ENCODE data around the gene POU3F2.

Gene POU3F2

DNA sequence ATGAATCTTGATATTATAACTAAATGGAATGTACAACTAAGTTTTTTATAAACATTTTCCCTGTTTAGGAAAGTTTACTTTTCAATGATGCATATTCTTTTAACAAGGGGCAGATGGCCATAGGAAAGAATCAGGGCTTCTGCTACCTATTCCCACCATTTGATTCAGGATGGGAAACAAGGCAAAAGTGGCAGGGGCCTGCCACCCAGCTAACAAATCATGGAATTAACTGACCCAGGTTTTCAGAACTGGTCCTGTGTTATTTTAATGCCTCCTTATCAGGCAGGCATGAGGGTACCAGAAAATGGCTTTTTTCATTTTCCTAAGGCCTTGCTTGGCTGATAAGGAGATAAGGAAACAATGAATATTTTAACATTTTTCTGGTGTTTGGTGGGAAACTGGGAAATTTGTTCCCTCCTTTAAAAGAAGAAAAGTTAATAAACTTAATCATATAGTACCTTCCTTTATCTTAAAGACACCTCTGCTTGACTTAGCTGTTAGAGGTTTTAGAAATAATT lies 6.7 kb downstream of the POU3F2 start:
- no peak overlapping the region for H3K4me3 ChIP-seq (ENCODE audit: low read depth, low read length)
- no peak for TF ChIP-seq CTCF (IDR thresholded peaks at IDR 0.05; ENCODE audit: borderline replicate concordance, insufficient read depth, low read depth, low read length)

DNA sequence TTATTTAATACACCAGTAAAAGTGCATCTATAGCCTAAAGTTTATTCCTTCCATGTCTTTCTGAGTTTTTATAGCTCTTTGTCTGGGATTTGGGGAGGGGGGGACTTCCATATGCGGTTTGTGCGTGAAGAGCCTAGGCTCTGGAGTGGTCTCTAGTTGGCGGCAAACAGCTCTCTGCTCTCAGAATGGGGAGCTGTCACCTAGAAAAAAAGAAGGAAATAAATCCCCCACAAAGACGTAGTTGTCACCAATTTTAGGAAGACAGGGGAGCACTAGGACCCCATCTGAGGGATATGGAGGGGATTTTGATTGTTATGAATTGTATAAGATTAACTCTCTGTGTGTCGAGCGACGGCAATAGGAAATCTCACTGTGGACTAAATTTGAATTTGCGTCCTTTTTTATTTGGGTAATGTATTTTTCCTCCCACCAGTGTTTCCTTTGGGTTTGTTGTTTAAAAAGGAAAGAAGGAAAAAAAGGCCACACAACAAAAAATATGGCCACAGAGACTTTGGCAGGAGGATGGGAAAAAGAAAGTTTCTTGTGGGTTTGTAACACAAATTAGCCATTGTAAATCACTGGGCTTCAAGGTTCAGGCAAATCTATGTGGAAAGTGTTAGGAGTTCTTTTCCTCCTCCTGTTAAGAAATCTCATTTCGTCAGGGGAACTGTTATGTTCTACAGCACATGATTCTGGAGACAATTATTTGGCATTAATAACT lies 7.4 kb downstream of the POU3F2 start:
- no peak overlapping the region for H3K4me3 ChIP-seq (ENCODE audit: low read depth, low read length)
- no peak for TF ChIP-seq CTCF (IDR thresholded peaks at IDR 0.05; ENCODE audit: borderline replicate concordance, insufficient read depth, low read depth, low read length)

DNA sequence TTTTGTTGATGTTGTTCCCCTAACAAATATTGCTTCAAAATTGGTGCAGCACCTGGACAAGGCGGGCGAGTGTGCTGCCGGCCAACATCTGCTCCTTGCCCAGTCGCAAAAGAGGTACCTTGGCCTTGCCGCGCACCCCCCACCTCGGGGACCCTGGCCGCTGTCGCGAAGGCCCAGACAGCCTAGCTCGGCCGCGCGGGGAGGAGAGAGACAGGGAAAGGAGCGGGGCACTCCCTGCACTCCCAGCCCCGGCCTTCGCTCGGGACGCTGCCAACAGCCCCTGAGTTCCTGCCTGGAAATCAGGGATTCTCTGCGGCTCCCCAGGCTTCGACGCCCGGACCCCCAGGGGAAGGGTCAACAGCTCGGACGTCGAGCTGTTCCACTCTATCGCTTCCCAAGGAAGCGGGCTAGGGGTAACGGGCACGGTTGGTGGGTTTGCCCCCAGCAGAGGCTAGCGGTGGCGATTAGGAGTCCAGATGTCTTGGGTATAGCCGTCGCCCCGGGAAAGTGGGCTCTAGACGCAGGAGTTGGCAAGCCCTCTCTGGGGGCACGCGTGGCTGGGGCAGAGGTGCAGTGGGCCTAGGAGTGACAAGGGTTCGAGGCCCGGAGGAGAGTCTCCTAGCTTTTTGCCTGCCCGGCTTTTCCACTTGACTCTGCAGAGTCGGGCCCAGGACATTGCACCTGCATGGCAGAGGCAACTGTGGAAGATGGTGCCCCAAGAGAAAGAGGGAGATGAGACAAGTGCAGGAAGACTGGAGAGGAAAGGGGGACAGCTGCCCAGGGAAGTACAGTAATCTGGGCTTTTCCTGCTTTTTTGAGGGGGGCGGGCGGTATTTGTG lies 8.2 kb downstream of the POU3F2 start:
- H3K4me3 ChIP-seq (ENCODE audit: low read depth, low read length): no peak overlapping the region
- no peak for TF ChIP-seq CTCF (IDR thresholded peaks at IDR 0.05; ENCODE audit: borderline replicate concordance, insufficient read depth, low read depth, low read length)

GRCh38 chr6:98843271-98844243 lies 9.2 kb downstream of the POU3F2 start:
- TF ChIP-seq CTCF (IDR thresholded peaks at IDR 0.05; ENCODE audit: borderline replicate concordance, insufficient read depth, low read depth, low read length): no peak
- H3K4me3 ChIP-seq (ENCODE audit: low read depth, low read length): no peak overlapping the region

DNA sequence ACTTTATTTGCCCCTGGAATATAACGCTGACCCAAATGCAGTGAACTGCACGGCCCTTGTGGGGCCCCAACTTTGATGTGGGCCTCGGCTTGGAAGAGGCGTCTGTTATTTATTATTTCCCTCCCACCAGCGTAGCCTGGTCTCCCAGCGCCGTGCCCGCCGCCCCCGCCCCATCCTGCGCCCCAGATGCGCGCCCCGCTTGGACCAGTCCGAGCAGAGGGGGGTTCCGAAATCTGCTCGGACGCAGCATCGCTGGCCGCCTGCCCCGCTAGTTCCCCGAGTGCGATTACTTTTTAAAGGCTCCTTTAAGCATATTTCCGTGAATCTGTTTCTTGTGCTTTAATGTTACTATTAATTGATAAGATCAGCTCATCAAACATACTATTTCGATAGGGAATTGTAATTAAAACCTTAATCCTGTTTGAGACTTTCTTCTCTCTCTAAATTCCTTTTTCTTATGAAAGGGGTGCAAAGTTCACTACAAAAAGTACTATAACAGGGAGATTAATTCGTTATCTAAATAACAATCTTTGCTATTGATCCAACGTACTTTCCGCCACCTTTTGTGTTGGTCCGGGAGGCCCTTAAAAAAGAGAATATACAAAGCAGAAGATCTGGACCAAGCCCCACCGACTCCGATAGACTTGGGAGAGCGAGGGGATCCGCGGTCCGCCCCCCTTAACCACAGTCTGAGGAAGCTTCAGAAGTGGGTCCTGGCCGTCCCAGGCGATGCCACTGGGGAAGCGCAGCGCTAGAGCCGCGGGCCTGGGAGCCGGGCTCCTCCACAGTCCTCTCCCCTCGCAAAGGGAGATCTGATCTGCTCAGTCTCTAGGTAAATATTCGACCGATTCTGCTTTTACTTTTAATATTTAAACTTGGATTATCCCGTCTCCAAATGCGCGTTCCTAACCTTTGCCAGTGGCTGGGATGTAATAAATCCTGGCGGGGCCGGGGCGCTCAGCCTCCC lies 10.2 kb downstream of the POU3F2 start:
- H3K4me3 ChIP-seq (ENCODE audit: low read depth, low read length): no peak overlapping the region
- TF ChIP-seq CTCF (IDR thresholded peaks at IDR 0.05; ENCODE audit: borderline replicate concordance, insufficient read depth, low read depth, low read length): no peak

All from GM12875 (cell line).